GM19023 (cell line): ENCODE data around the gene RYR3.

Source experiments
- ATAC-seq: cut with Tn5 transposase; IDR thresholded peaks from one replicate; pipeline ENCODE4 v1.9.1; 2021; ENCODE audit warnings: mild to moderate bottlenecking, moderate library complexity; ENCODE audit not compliant: unreplicated experiment

RYR3 gene

GRCh38 chr15:33317896-33318295 is 7.1 kb downstream of the RYR3 start:
- ATAC-seq: no peak

- ATAC-seq: no peak
These were observed 9.2 kb downstream of the RYR3 start for GRCh38 chr15:33320017-33320416.

GRCh38 chr15:33322091-33322490 is 11.3 kb downstream of the RYR3 start:
- no peak for ATAC-seq

GRCh38 chr15:33324609-33325008 is 13.8 kb downstream of the RYR3 start:
- ATAC-seq: no peak

- ATAC-seq: no peak
These were observed 16.1 kb downstream of the RYR3 start for GRCh38 chr15:33326908-33327307.

GRCh38 chr15:33328106-33328505 is 17.3 kb downstream of the RYR3 start:
- ATAC-seq: no peak

- ATAC-seq: no peak
These were observed 18.7 kb downstream of the RYR3 start for GRCh38 chr15:33329457-33329856.

GRCh38 chr15:33330931-33331330 is 20.2 kb downstream of the RYR3 start:
- ATAC-seq: no peak

- ATAC-seq: no peak
These were observed 31.2 kb downstream of the RYR3 start for GRCh38 chr15:33341953-33342352.

GRCh38 chr15:33343275-33343674 is 32.5 kb downstream of the RYR3 start:
- ATAC-seq: no peak

GRCh38 chr15:33344111-33344510 is 33.3 kb downstream of the RYR3 start:
- ATAC-seq: no peak

- no peak for ATAC-seq
These were observed 33.8 kb downstream of the RYR3 start for GRCh38 chr15:33344530-33344929.

- no peak for ATAC-seq
These were observed 43.6 kb downstream of the RYR3 start for GRCh38 chr15:33354411-33354810.

- no peak for ATAC-seq
These were observed 47.1 kb downstream of the RYR3 start for GRCh38 chr15:33357845-33358244.

GRCh38 chr15:33358306-33358705 is 47.5 kb downstream of the RYR3 start:
- no peak for ATAC-seq

- ATAC-seq: no peak
These were observed 50.1 kb downstream of the RYR3 start for GRCh38 chr15:33360886-33361285.

- no peak for ATAC-seq
These were observed 59.3 kb downstream of the RYR3 start for GRCh38 chr15:33369941-33370622.

GRCh38 chr15:33370623-33371020 is 59.9 kb downstream of the RYR3 start:
- ATAC-seq: no peak

- ATAC-seq: no peak
These were observed 60.4 kb downstream of the RYR3 start for GRCh38 chr15:33371159-33371558.

GRCh38 chr15:33374226-33374914 is 63.6 kb downstream of the RYR3 start:
- ATAC-seq: no peak

- no peak for ATAC-seq
These were observed 64.5 kb downstream of the RYR3 start for GRCh38 chr15:33375236-33375635.

- ATAC-seq: no peak
These were observed 66.4 kb downstream of the RYR3 start for GRCh38 chr15:33377204-33377603.
